Measurements from ENCODE around the gene FAM3A. TPM values are rescaled to one million over a fixed set of nuclear protein-coding genes. Genes with fewer than 3 reads are reported as not detected.

FAM3A gene
- total and polyA plus RNA-seq, 9 of the 15 experiments (the other 6 are each of a cell fraction or from before 2014, with no cell fraction given): 0.75 to 70.6 (median 27.0) TPM

DNA sequence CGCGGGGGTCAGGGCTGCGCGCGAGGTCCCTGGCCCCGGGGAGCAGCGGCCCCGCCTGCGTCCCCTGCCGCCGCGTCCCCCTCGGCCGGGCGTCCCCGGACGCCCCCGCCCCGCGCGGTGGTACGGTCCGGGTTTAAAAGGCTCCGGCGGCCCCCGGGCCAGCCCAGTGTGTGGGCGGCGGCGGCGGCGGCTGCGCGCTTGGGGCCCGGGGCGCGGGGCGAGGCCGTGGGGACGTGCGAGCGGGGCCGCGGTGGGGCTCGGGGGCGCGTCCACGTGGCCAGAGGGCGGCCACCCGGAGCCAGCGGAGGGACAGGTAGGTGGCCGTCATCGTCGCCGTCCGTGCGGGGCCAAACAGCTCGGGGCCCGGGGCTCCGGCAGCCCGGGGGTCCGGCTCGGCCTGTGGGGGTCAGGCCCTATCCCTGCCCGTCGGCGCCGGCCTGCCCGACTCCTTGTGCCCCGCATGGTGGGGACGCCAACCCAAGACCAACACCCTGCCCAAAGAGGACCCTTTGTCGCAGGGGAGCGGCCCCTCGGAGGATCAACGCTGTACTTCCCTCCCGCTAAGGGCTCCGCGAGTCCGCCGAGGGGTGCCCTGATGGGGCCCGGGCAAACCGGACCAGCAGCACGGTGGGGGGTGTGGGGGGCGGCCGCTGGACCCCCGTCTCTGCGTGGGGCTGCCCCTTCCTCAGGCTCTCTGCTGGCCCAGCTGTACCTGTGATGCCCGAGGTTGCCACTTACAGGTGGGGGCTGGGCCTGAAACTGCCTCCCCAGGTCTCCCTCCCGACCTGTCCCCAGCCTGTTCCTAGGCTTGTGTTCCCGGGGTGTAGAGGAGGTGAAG lies 57.7 kb downstream of the FAM3A start, which contains the start of gene PLXNA3 (continued):
- TF ChIP-seq SAP30 (IDR thresholded peaks at IDR 0.05; ENCODE audit: borderline replicate concordance, insufficient read depth, low read depth, low read length, poor library complexity, severe bottlenecking): peak; percentile 51
- no peak for TF ChIP-seq ZNF316 (IDR thresholded peaks at IDR 0.05)
- TF ChIP-seq, protein P1, sequence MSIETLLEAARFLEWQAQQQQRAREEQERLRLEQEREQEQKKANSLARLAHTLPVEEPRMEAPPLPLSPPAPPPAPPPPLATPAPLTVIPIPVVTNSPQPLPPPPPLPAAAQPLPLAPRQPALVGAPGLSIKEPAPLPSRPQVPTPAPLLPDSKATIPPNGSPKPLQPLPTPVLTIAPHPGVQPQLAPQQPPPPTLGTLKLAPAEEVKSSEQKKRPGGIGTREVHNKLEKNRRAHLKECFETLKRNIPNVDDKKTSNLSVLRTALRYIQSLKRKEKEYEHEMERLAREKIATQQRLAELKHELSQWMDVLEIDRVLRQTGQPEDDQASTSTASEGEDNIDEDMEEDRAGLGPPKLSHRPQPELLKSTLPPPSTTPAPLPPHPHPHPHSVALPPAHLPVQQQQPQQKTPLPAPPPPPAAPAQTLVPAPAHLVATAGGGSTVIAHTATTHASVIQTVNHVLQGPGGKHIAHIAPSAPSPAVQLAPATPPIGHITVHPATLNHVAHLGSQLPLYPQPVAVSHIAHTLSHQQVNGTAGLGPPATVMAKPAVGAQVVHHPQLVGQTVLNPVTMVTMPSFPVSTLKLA (conservative IDR thresholded peaks at IDR 0.05): peak in 1 of 2 experiments; percentile 29; a peak in 1 of 4 replicates
- no peak for TF ChIP-seq ZNF740 (CRISPR knock-in tag; IDR thresholded peaks at IDR 0.05)
- no peak for TF ChIP-seq ZNF740 (tag; IDR thresholded peaks at IDR 0.05)
- no peak for TF ChIP-seq ZNF584 (CRISPR knock-in tag; IDR thresholded peaks at IDR 0.05; ENCODE audit: low read depth)
- no peak for TF ChIP-seq ZNF79 (CRISPR knock-in tag; IDR thresholded peaks at IDR 0.05; ENCODE audit: low read depth)
- TF ChIP-seq SIN3A (IDR thresholded peaks at IDR 0.05; ENCODE audit: borderline replicate concordance in 2 of 2, control insufficient read depth in 1 of 2, low read depth in 2 of 2, low read length in 2 of 2): peak in 1 of 2 experiments; percentile 56; a peak in 1 of 4 replicates
- no peak for TF ChIP-seq POLR3A (IDR thresholded peaks at IDR 0.05; ENCODE audit: borderline replicate concordance, extremely low read depth, insufficient read depth, insufficient read length)
- TF ChIP-seq NR2C2 (CRISPR knock-in tag; IDR thresholded peaks at IDR 0.05): no peak
- TF ChIP-seq NR2C2 (tag; IDR thresholded peaks at IDR 0.05): peak; percentile 44; the same call in 1 of the 2 replicates
- TF ChIP-seq SNRNP70 (optimal IDR thresholded peaks at IDR 0.05; ENCODE audit: low read depth, low read length): no peak
- TF ChIP-seq IRF1 (CRISPR knock-in tag; IDR thresholded peaks at IDR 0.05; ENCODE audit: borderline replicate concordance): no peak
- TF ChIP-seq, protein P2, sequence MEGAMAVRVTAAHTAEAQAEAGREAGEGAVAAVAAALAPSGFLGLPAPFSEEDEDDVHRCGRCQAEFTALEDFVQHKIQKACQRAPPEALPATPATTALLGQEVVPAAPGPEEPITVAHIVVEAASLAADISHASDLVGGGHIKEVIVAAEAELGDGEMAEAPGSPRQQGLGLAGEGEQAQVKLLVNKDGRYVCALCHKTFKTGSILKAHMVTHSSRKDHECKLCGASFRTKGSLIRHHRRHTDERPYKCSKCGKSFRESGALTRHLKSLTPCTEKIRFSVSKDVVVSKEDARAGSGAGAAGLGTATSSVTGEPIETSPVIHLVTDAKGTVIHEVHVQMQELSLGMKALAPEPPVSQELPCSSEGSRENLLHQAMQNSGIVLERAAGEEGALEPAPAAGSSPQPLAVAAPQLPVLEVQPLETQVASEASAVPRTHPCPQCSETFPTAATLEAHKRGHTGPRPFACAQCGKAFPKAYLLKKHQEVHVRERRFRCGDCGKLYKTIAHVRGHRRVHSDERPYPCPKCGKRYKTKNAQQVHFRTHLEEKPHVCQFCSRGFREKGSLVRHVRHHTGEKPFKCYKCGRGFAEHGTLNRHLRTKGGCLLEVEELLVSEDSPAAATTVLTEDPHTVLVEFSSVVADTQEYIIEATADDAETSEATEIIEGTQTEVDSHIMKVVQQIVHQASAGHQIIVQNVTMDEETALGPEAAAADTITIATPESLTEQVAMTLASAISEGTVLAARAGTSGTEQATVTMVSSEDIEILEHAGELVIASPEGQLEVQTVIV (CRISPR knock-in tag; IDR thresholded peaks at IDR 0.05; ENCODE audit: borderline replicate concordance): no peak
- TF ChIP-seq EZH2 (IDR thresholded peaks at IDR 0.05; ENCODE audit: borderline replicate concordance, low read depth, low read length): no peak
- TF ChIP-seq, protein P3, sequence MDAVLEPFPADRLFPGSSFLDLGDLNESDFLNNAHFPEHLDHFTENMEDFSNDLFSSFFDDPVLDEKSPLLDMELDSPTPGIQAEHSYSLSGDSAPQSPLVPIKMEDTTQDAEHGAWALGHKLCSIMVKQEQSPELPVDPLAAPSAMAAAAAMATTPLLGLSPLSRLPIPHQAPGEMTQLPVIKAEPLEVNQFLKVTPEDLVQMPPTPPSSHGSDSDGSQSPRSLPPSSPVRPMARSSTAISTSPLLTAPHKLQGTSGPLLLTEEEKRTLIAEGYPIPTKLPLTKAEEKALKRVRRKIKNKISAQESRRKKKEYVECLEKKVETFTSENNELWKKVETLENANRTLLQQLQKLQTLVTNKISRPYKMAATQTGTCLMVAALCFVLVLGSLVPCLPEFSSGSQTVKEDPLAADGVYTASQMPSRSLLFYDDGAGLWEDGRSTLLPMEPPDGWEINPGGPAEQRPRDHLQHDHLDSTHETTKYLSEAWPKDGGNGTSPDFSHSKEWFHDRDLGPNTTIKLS (IDR thresholded peaks at IDR 0.05; ENCODE audit: borderline replicate concordance, low read depth): no peak
- TF ChIP-seq KDM5B (IDR thresholded peaks at IDR 0.05; ENCODE audit: insufficient replicate concordance, low read depth, low read length): peak; percentile 73
- no peak for TF ChIP-seq PHB (CRISPR knock-in tag; IDR thresholded peaks at IDR 0.05)
